Ammon's horn (tissue), 1 donor: ENCODE measurements around the gene TNFRSF1B.

Experiments used
- DNase-seq: peaks from one replicate; pipeline ENCODE4 v3.0.0-alpha.2; 2016; ENCODE audit warnings: low spot score

Gene TNFRSF1B

DNA sequence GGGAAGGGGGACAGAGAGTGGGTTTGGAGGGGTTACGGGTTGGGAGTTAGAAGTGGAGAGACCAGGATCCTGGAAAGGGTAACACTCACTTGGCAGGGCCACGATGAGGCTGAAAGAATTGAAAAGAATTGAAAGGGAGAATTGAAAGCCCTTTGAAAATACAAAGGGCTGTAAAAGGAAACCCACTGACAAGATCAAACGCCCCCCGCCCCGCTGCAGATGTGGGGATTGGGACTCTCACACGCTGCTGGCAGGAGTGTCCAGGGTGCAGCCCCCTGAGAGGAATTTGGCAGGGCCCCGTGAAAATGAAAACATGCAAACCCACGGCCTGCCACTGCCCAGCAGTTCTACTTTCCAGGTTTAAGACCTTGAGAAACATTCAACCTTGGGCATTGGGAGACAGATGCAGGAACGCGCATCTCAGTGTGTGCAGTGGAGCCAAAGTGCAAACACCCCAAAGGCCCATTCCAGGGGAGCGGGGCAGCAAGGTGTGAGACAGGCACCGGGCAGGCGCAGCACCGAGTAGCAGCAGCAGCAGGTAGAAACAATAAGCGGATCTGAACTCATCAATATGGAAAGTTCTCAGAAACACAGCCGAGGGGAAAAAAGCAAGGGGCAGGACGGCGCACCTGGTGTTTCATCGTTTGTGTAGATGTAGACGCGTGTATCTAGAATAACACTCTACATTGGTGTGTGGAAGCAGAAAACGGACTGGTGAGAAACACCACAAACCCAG is 8.3 kb upstream of the TNFRSF1B start:
- no peak for DNase-seq

DNA sequence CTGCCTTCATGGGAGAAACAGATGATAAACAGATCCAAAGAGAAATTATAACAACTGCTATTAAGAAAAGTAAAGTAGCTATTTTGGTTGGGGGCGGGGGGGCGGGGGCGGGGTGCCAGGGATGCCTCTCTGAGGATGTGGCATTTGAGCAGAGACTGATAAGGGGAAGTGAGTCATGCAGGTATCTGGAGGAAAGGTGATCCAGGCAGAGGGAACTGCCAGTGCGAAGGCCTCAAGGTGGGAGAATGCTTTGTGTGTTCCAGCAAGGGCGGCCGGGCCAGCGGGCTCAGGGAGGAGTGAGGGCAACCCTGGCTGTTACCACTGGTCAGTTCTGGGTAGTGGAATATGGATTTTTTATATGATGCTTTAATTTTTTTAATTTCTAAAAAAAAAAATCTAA is 7.0 kb upstream of the TNFRSF1B start:
- no peak for DNase-seq

DNA sequence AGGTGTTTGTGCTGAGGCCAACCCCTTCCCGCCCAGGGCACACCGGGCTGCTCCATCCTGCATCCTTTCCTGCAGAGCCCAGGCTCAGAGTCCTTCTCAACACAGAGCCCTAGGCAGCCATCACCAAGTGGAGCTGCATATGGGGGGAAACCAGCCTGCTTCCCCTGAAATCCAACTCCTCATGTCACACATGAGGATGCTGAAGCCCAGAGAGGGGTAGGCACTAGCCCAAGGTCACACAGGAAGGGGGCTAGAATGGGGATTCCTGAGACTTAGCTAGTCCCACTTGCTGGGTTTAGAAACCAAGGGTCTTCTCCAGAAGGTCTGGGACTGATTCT is 5.5 kb upstream of the TNFRSF1B start:
- DNase-seq, result no peak

DNA sequence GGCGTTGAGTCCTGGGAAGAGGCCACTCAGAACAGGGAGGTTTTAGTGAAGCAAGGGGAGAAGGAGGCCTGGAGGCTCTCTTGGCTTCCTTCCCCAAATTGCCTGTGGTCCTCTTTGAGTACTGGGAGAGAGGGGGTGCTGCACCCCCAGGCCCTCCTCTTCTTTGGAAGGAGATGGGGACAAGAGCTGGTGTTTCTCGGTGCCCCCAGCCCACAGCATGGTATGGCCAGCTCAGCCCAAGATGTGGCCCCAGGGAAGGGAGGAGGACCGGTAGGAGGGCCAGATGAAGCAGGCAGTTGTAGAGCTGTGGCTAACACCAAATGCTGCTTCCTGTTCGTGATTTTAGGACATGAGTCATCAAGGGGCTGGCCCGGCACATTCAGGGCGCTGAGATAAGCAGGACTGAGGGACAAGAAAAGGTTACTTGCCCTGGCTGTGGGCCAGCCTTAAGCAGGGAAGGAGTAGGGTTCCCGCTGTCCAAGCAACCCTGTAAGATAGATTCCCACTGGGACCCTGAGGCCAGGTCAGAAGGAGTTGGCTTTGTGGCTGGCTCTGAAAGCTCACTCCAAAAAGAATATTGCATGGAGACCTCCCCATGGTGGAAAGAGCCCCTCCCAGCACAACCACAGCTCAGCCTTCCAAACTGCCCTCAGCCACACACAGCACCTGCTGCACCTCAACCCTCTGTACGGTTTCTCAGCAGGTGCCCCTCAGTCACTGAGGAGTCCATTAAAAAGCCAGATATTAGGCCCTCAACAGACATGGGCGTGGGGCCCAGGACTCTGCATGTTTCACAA is 4.9 kb upstream of the TNFRSF1B start:
- peak; percentile 83 for DNase-seq

DNA sequence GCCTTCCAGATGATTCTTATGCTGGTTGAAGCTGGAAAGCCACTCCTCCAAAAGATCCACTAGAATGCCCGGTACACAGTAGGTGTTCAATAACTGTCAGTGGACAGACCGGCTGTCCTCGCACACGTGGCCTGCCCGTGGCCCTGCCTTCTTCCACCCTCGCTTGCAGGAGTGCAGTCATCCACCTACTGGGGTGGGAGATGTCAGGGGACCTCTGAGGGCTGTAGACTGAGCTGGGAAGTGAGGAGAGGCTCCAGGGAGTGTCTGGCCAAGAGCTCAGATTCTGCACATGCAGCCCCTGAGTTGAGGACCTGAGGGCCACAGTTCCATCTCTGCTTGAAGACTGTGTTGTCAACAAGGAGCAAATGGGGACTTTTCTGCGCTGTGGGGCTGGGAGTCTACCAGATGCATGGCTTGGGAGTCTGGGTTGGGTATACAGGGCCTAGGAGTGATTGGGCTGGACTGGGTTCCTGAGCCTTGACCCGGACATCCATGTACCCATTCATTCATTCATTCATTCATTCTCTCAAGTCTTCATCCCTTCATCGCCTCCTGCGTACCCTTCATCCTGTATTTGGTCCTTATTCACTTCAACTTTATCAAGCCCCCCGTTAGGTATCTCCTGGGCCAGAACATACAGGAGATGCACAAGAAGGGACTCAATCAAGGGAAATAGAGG is 4.2 kb upstream of the TNFRSF1B start:
- no peak for DNase-seq

DNA sequence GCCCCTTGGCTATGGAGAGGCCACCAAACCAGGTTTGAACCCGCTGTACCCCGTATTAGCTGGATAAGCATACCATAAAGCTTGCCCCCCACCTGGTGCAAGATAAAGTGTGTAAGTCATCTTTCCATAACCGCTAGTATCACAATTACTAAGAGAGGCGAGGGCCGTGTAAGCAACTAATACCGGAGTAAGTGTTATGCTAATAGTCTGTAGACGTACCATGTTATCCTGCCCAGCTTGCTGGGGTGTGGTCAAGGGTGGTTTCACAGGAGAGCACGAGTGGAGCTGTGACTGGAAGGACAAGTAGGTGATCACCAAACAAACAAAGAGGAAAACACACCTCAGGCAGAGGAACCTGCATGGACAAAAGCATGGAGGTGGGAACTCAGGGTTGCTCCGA is 3.6 kb upstream of the TNFRSF1B start:
- no peak for DNase-seq

DNA sequence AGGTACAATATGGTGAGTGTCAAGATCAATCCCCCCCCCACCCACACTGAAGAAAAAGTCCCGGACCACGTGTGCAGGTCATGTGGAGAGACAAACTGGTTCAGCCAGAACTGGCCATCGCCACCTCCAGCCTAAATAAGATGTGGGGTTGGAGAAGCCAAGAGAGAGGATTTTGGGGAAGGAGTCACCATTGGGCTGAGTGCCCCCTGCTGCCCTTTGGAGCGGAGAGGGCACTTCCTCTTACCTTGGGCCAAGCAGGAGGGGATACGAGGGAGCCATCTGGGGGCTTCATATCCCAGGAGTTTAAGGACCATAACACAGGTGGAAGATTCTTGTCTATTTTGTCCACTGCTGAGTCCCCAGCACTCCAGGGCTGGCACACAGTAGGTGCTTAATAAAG is 2.6 kb upstream of the TNFRSF1B start:
- DNase-seq, result no peak

DNA sequence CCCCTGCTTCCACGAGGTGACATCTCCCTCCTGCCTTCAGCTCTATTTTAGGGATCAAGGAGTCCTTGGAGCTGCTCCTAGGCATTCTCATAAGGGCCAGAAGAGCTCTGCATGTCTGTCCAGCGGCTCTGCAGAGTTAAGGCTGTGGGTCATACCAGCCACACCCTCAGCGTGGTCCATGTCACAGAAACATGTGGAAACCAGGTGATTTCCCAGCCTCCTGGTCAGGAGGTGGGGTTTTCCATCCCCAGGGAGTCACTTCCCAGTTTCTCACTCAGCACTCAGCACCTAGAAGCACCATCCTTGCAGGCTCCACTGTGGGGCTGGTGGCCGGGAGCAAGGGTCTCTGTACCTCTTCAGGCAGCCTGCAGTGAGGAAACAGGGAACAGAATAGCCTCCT is 1.4 kb upstream of the TNFRSF1B start:
- no peak for DNase-seq

DNA sequence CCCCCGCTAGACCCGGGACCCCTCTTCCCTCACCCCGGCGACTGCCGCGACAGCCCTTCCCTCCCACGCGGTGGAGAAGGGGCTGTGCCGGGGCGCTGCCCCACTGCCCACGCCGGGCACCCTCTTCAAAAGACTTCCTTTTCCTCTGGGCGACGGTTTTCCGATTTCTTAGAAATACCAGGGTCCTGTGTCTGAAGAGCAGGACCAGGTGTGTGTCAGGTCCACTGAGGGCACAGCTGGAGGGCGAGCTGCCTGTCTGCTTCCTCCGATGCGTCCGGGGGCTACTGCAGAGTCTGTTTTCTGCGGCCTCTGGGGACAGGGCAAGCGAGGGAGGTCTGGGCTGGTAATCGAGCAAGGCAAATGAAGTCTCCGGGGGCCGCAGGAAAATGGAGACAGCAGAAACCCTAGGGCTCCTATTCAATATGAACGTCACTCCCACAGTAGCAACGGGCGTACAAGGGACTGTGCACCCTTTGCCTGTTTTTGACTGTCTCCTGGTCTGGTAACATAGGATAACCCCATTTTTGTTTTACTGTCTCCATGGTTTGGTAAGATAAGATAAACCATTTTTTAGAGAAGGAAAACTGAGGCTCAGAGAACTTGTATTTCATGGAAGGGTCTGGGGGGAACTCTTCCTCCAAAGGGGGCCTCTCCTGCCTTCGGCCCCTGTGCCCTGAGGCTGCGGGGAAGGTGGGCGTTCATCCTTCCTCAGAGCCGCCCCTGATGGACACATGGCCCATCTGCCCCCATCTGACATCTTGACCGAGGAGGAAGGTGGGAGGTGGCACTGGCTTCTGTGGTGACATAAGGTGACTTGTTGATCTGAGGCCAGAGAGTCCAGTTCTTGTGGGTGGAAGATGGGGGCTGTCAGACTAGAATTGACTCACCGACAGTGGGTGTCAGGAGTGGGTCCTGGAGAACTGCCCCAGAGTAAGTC is 970 bp downstream of the TNFRSF1B start:
- no peak for DNase-seq

DNA sequence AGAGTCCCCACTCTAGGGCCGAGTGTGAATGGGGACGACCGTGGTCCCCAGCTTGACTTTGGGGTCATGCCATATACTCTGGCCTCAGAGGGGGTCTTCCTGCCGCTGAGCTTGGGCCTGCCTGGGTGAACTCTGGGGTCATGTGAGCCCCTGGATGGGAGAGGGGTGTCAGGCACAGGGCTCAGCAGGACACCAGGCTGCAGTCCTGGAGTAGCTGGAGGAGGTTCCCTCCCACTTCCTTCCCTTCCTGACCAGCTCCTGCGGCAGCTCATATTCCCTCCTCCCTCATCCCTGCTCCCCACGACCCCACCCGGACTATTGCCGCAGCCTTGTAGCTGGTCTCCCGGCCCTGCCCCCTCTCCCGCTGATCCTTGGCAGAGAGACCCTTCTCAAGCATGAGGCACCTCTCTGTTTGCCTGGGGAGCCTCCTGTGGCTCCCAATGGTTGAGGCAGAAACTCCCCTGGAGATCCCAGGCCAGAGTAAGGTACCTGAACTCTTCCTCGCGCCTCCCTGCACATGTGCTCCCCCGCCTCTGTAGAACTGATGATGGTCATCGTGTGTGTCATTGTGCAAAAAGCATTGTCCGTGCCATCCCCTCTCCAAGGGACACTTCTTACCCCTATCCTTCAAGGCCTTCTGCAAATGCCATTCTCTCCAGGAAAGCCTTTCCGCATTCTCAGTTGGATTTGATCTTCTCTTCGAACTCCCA is 1.8 kb downstream of the TNFRSF1B start:
- no peak for DNase-seq

DNA sequence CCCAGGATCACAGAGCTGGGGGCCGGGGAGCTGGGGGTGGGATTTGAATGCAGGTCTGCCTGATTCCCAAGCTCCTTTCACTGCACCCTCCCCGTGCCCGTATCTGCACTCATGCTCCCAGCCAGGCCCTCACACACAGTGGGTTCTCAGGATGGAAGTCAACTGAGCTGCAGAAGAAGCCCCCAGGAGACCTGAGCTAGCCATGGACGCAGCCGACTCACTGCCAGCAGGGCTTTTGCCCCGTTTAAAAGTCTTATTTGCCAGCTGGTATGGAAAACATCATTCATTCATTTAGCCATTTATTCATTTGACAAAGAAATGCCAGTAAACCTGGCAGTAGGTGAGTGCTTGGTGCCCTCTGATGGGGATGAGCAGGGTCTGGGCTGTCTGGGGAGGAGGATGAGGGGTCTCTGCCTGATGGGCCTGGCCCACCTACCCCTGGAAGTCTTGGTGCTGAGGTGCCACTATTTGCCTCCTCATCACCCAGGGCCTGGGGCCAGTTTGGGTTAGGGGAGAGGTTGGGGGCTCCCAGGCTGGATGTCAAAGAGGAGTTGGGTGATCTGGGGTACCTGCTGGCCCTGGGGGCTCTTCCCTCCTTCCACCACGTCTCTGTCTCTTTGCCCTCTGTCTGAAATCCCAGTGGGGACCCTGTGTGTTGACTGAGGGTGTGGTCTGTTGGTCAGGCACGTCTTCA is 2.8 kb downstream of the TNFRSF1B start:
- DNase-seq, result no peak

DNA sequence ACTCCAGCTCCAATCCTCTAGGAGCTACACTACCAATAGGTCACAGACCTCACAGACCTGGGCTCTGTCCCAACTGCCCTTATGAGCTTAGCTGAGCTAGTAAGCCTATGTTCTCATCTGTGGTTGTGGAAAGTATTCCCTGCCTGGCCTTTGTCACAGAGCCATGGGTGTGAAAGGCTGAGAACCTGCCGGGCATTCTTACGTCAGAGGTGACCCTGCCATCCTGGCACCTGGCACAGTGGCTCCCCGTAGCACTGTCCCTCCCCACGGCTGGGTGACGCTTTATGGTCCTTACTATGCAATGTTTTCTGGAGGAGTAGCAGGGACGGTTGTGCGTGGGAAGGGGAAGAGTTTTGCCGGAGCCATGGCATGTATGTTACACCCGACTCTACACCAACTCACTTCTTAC is 3.5 kb downstream of the TNFRSF1B start:
- no peak for DNase-seq

DNA sequence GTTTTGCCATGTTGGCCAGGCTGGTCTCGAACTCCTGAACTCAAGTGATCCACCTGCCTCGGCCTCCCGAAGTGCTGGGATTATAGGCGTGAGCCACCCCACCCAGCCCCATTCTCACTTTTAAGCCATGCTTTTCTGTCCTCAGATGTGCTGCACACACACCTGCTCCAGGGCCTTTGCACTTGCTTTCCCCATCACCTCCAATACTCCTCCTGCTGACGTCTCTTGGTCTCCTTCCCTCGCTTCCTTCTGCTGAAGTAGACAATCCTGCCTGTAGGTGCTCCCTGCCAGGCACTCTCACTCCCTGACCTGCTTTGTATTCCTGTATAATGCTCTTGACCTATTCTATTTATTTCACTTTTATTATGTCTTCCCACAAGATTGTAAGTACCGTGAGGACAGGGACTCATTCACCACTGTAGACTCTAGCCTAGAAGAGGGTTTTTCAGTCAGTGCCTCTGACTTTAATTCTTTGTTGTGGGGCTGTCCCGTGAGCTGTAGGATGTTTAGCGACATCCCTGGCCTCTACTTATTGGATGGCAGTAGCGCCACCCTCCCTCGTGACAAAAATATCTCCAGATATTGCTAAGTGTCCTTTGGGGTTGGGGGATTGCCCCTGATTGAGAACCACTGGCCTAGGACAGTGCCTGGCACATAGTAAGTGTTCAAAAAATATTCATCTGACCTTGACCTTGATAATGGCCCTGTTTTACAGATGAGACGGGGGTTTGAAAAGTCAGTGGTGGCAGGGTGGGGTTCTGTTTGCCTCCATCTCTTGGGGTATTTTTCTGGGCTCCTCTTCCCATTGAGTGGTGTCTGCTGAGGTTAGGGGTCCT is 4.6 kb downstream of the TNFRSF1B start:
- DNase-seq, result no peak

DNA sequence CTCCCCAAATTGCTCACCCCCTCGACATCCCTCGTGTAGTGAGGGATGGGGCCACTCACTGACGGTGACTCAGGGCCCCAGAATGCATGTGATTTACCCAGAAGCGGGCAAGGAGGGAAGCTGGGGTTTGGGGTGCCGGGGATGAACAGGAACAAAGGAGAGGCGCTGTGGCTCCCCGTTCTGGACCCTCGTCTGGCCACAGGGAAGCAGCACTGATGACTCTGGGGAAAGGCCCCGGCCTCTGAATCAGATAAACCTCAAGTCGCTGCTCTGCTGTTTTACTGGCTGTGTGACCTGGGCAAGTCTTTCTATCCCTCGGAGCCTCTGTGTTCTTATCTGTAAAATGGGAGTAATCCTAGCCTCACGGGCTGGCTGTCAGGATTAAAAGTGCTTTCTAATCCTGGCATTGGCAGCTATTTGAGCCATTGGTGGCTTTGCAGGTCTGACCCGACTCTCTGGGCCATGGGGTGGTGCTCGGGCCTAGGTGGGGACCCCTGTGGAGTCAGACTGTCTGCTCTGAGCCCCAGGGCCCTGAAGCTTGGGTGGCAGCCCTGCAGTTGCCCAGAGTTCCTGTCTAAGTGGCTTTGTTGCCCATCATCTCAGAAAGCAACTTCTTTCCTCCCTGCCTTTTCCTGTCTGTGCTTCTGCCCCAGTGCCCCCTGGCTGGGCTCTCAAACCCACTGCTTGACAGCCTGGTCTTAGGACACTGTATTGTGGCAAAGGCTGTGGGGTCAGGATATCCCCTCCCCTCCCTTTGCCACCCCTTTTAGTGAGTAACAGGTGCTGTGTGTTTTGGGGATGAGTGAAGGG is 5.5 kb downstream of the TNFRSF1B start:
- no peak for DNase-seq

DNA sequence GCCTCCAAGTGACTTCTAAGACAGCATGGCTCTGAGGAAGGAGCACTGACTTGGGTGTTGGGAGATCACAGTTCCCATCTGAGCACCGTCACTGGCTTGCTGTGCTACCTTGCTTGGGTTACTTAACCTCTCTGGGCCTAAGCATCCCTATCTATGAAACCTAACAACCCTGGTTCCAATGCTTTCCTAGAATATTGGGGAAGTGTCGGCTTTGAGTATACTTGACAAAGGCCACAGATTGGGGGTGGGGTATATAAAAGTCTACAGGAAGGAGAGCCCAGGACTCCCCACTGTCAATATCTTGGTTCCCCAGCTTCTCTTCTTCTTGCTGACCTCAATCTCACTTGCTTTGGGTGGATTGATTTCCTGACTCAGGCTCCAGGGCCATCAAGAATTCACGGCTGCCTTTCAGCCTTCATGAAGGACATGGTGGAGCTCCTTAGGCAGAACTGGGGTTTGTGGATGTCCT is 6.3 kb downstream of the TNFRSF1B start:
- no peak for DNase-seq

DNA sequence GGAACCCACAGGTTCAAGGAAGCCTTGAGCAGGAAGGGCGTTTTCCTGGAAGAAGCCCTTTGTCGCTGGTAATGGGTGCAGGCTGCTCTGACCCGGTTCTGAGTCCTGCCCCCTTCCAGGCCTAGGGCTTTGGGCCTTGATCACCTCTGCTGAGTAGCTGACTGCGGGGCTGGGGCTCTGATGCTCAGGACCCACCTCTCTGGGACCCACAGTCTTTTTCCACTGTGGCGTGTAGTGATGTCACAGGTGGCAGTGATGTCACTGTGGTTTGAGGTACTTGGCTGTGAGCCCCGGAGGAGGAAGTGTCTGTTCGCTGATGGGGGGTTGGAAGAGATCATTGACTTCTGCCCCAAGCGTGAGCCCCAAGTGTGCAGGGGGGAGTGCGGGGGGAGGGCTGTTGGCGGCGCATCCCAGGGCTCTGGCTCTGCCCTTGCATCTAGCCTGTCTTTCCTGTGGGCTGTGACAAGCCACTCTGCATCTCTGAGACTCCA is 6.9 kb downstream of the TNFRSF1B start:
- peak; percentile 63 for DNase-seq

DNA sequence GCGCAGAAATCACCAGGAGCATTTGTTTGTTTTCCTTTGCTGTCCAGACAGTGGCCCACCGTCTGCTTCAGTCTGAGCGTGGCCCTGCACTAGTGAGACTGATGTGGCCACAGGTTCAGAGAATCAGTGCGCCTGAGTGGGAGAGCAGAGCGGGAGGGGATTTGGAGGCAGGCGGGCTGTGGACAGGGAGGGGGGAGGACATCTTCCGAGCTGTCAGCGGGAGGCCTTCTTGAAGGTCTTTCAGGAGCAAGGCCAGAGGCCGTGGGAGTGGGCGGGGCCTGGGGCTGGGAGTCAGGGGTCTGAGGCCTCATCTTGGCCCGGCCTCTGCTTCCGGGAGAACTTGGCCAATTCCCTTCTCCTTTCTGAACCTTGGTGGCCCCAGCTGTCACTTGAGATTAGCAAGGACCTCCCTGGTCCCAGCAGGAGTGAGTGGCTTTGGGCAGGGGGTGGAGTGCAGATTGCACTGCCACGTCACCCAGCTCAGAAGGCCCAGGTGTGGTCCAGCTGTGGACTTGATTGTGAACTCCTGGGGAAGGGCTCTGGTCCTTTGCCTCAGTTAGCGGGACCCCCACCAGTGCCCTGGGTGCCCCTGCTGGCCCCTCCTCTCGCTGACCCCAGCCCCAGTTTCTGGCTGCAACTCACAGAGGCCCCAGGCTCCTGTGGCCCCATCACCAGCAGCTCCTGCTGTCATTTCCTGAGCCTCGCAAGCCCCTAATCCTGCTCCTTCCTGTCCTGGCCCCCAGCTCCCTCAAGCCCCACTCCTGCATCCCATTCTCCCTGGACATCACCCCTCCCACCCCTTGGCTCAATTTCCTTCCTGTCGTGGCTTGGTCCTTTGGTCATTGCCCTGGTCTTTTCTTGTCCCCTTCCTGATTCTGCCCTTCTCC is 8.4 kb downstream of the TNFRSF1B start:
- no peak for DNase-seq
